Measurements from ENCODE around the gene CARNS1.

- TF ChIP-seq EZH2 (IDR thresholded peaks at IDR 0.05; ENCODE audit: insufficient read depth, poor library complexity, severe bottlenecking): no peak
- TF ChIP-seq EZH2phosphoT487 (IDR thresholded peaks at IDR 0.05; ENCODE audit: insufficient read depth, low read depth): no peak
These were observed 57.4 kb downstream of the CARNS1 start for GRCh38 chr11:67472882-67473281.
